WI38 (cell line): Measurements from ENCODE around the gene THRB.

Experiments
- H3K4me3 ChIP-seq: 2 replicates; pipeline ENCODE4 v1.5.1; 2011; ENCODE audit warnings: low read depth, mild to moderate bottlenecking, control low read depth, low read length
- TF ChIP-seq, protein P1 (sequence below): IDR thresholded peaks from 2 replicates; pipeline ENCODE4 v1.5.1; 2012; ENCODE audit warnings: low read depth, mild to moderate bottlenecking, control low read depth, low read length

THRB gene

GRCh38 chr3:24162929-24163328 lies 331.7 kb downstream of the THRB start:
- TF ChIP-seq, protein P1, sequence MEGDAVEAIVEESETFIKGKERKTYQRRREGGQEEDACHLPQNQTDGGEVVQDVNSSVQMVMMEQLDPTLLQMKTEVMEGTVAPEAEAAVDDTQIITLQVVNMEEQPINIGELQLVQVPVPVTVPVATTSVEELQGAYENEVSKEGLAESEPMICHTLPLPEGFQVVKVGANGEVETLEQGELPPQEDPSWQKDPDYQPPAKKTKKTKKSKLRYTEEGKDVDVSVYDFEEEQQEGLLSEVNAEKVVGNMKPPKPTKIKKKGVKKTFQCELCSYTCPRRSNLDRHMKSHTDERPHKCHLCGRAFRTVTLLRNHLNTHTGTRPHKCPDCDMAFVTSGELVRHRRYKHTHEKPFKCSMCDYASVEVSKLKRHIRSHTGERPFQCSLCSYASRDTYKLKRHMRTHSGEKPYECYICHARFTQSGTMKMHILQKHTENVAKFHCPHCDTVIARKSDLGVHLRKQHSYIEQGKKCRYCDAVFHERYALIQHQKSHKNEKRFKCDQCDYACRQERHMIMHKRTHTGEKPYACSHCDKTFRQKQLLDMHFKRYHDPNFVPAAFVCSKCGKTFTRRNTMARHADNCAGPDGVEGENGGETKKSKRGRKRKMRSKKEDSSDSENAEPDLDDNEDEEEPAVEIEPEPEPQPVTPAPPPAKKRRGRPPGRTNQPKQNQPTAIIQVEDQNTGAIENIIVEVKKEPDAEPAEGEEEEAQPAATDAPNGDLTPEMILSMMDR: no peak

GRCh38 chr3:24161841-24162240 lies 332.8 kb downstream of the THRB start:
- H3K4me3 ChIP-seq: no peak overlapping the region
- TF ChIP-seq, protein P1: no peak

More at GRCh38 chr3:24162929-24163328, 331.7 kb downstream of the THRB start:
- H3K4me3 ChIP-seq: no peak overlapping the region

- TF ChIP-seq, protein P1: no peak
Observed at GRCh38 chr3:24160424-24161095, 334.1 kb downstream of the THRB start.

DNA sequence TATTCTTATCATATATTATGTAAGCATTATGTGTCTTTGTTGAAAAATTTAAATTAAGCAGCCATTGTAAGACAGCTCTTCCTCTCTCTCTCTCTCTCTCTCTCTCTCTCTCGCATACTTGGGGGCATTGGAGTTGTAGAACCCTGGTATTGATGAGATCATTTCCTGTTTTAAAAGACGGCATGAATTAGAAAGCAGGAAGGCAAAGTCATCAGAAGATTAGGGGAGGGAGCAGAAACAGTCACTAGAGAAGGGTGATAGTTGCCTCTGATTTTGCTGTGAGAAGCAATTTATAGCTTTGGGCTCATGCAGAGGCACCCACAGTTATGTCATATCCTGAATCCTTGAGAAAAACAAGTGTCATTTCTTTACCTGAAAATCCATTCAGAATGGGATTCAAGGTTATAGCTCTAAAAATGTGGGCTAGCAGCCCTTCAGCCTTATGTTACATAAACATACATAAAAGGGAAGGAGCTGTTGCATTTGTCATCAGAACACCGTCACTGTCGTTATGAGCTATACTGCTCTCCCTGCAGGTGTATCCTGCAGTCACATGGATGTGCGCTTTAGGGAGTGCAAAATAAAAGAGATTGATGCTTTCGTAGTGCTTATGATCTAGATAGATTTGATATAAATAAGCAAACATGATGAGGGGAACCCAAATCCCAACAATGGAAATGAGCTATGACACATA lies 335.7 kb downstream of the THRB start:
- H3K4me3 ChIP-seq: no peak overlapping the region
- TF ChIP-seq, protein P1: no peak

More at GRCh38 chr3:24160424-24161095, 334.1 kb downstream of the THRB start:
- H3K4me3 ChIP-seq: no peak overlapping the region

DNA sequence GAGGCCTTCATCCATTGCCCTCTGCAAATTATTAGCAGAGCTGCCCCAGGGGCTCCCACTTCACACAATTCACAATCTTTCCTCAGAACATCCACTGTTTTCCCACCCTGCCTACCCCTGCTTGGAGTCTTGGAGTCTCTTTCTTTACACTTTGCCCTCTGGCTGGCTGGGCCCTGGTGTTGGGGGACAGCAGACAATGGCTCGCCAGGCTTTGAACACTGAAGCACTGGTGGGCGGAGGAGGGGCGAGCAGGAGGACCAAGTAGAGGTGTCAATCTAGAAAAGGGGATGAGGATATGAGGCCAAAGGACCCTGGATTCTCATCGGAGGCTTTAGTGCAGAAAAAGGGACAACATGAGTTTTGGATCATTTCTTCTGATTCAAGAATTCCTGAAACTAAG lies 337.5 kb downstream of the THRB start:
- H3K4me3 ChIP-seq: no peak overlapping the region
- TF ChIP-seq, protein P1: no peak

- TF ChIP-seq, protein P1: no peak
- H3K4me3 ChIP-seq: no peak overlapping the region
Observed at GRCh38 chr3:24156466-24156865, 338.2 kb downstream of the THRB start.

DNA sequence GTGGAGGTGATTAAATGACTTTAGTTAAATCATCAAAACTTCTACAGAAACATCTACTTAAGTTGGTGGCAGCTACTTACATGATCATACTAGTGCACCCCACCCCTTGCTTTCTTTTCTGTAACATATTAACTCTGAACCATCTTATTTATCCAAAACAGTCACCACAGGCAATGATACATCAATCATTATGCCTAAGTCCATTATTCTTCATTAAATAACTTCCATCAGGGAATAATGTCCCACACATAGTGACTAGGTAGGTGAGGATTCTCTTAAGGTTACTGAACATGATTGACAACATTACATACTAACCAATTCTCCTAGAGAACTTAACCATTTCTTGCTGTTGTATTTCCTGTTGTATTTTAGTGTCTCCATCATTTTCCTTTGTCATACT lies 339.4 kb downstream of the THRB start:
- no peak overlapping the region for H3K4me3 ChIP-seq
- TF ChIP-seq, protein P1: no peak
